Muscle layer of duodenum (tissue), 2 donors: Measurements from ENCODE around the gene MESP2.
A peak's percentile ranks its signal among the peaks of the same experiment; 100 is the strongest.

ENCODE experiments used
- H3K27ac ChIP-seq: one replicate; pipeline ENCODE4 v1.7.0; 2013; ENCODE audit warnings: mild to moderate bottlenecking, low read length
- H3K27me3 ChIP-seq: one replicate; pipeline ENCODE4 v1.7.0; 2013; ENCODE audit warnings: low read depth, mild to moderate bottlenecking, control low read depth, low read length
- H3K36me3 ChIP-seq, 2 donors: one replicate each; pipeline ENCODE4 v1.7.0; 2013; ENCODE audit warnings: low read length in 2 of 2, control low read depth in 1 of 2, mild to moderate bottlenecking in 1 of 2; ENCODE audit not compliant: insufficient read depth in 2 of 2, control insufficient read depth in 1 of 2
- H3K4me1 ChIP-seq, 2 donors: one replicate each; pipeline ENCODE4 v1.7.0; 2013; ENCODE audit warnings: low read length in 2 of 2, mild to moderate bottlenecking in 2 of 2, control low read depth in 1 of 2, moderate library complexity in 1 of 2; ENCODE audit not compliant: insufficient read depth in 2 of 2, control insufficient read depth in 1 of 2
- H3K4me3 ChIP-seq, 2 donors: one replicate each; pipeline ENCODE4 v1.7.0; 2013; ENCODE audit warnings: low read length in 2 of 2, low read depth in 1 of 2, mild to moderate bottlenecking in 1 of 2
- H3K9me3 ChIP-seq, 2 donors: one replicate each; pipeline ENCODE4 v1.7.0; 2013; ENCODE audit warnings: low read length in 2 of 2, control low read depth in 1 of 2, mild to moderate bottlenecking in 1 of 2; ENCODE audit not compliant: control insufficient read depth in 1 of 2
- donor health status: healthy.

Gene MESP2

GRCh38 chr15:89813381-89814111 lies 37.4 kb downstream of the MESP2 start:
- Histone ChIP-seq H3K4me1 (peaks cover 0 to 10% of the 10 kb centered on the region in 2 donors), H3K36me3 (no peaks in the 10 kb centered on the region), H3K27me3 (peaks cover 4% of the 10 kb centered on the region), H3K4me3 (peak overlapping the region; percentile 39 to 54), H3K9me3 (peaks cover 3 to 7% of the 10 kb centered on the region in 2 donors), H3K27ac (no peak overlapping the region)

GRCh38 chr15:89814112-89814742 lies 38.1 kb downstream of the MESP2 start:
- Histone ChIP-seq H3K36me3 (no peaks in the 10 kb centered on the region), H3K4me3 (peak overlapping the region; percentile 39 to 54), H3K27ac (no peak overlapping the region), H3K27me3 (peaks cover 4% of the 10 kb centered on the region), H3K9me3 (peaks cover 3 to 7% of the 10 kb centered on the region in 2 donors), H3K4me1 (peaks cover 0 to 10% of the 10 kb centered on the region in 2 donors)

- H3K36me3 ChIP-seq: no peaks in the 10 kb centered on the region
- H3K9me3 ChIP-seq: peaks cover 3 to 7% of the 10 kb centered on the region in 2 donors
- H3K4me3 ChIP-seq: no peak overlapping the region
- H3K27ac ChIP-seq: no peak overlapping the region
- peaks cover 0 to 10% of the 10 kb centered on the region in 2 donors for H3K4me1 ChIP-seq
- peaks cover 4% of the 10 kb centered on the region for H3K27me3 ChIP-seq
Measured at GRCh38 chr15:89815769-89816168, 39.6 kb downstream of the MESP2 start.

- H3K4me1 ChIP-seq: peaks cover 0 to 10% of the 10 kb centered on the region in 2 donors
- no peaks in the 10 kb centered on the region for H3K36me3 ChIP-seq
- no peak overlapping the region for H3K4me3 ChIP-seq
- peaks cover 3 to 7% of the 10 kb centered on the region in 2 donors for H3K9me3 ChIP-seq
- peaks cover 4% of the 10 kb centered on the region for H3K27me3 ChIP-seq
- no peak overlapping the region for H3K27ac ChIP-seq
Measured at GRCh38 chr15:89817701-89818280, 41.7 kb downstream of the MESP2 start.

- no peak overlapping the region for H3K4me3 ChIP-seq
- peaks cover 0 to 10% of the 10 kb centered on the region in 2 donors for H3K4me1 ChIP-seq
- H3K27me3 ChIP-seq: peaks cover 4% of the 10 kb centered on the region
- H3K9me3 ChIP-seq: peaks cover 3 to 7% of the 10 kb centered on the region in 2 donors
- no peaks in the 10 kb centered on the region for H3K36me3 ChIP-seq
- H3K27ac ChIP-seq: no peak overlapping the region
Measured at GRCh38 chr15:89818287-89818686, 42.2 kb downstream of the MESP2 start.

GRCh38 chr15:89820666-89821611 lies 44.8 kb downstream of the MESP2 start:
- no peak overlapping the region for H3K27ac ChIP-seq
- no peak overlapping the region for H3K4me3 ChIP-seq
- H3K36me3 ChIP-seq: no peaks in the 10 kb centered on the region
- H3K27me3 ChIP-seq: peaks cover 4% of the 10 kb centered on the region
- no peaks in the 10 kb centered on the region for H3K4me1 ChIP-seq
- peaks cover under 1 to 2% of the 10 kb centered on the region in 2 donors for H3K9me3 ChIP-seq

GRCh38 chr15:89822026-89822425 lies 45.9 kb downstream of the MESP2 start:
- no peak overlapping the region for H3K27ac ChIP-seq
- no peaks in the 10 kb centered on the region for H3K36me3 ChIP-seq
- H3K9me3 ChIP-seq: no peaks in the 10 kb centered on the region
- H3K4me1 ChIP-seq: no peaks in the 10 kb centered on the region
- no peak overlapping the region for H3K4me3 ChIP-seq
- H3K27me3 ChIP-seq: no peaks in the 10 kb centered on the region

GRCh38 chr15:89822611-89822950 lies 46.4 kb downstream of the MESP2 start:
- peaks cover 0 to 2% of the 10 kb centered on the region in 2 donors for H3K4me1 ChIP-seq
- no peak overlapping the region for H3K27ac ChIP-seq
- H3K4me3 ChIP-seq: no peak overlapping the region
- no peaks in the 10 kb centered on the region for H3K27me3 ChIP-seq
- no peaks in the 10 kb centered on the region for H3K36me3 ChIP-seq
- no peaks in the 10 kb centered on the region for H3K9me3 ChIP-seq

- Histone ChIP-seq H3K27ac (no peak overlapping the region), H3K4me1 (peaks cover 2 to 7% of the 10 kb centered on the region in 2 donors), H3K4me3 (no peak overlapping the region), H3K27me3 (no peaks in the 10 kb centered on the region), H3K36me3 (no peaks in the 10 kb centered on the region), H3K9me3 (no peaks in the 10 kb centered on the region)
Measured at GRCh38 chr15:89822951-89823711, 47.0 kb downstream of the MESP2 start.

GRCh38 chr15:89823836-89824606 lies 47.9 kb downstream of the MESP2 start:
- H3K36me3 ChIP-seq: no peaks in the 10 kb centered on the region
- H3K9me3 ChIP-seq: no peaks in the 10 kb centered on the region
- no peak overlapping the region for H3K4me3 ChIP-seq
- peaks cover 11 to 16% of the 10 kb centered on the region in 2 donors for H3K4me1 ChIP-seq
- H3K27me3 ChIP-seq: no peaks in the 10 kb centered on the region
- H3K27ac ChIP-seq: no peak overlapping the region
